Nephron (organoid): Measurements from ENCODE around the gene EFNA5.

ENCODE experiments used
- H3K27ac Mint-ChIP-seq, 3 experiments: 2 replicates each; pipeline ENCODE4 v1.8.0; 2020; ENCODE audit warnings: mixed read lengths in 3 of 3, mild to moderate bottlenecking in 2 of 3, moderate library complexity in 1 of 3
- H3K27me3 Mint-ChIP-seq: 2 replicates; pipeline ENCODE4 v1.8.0; 2021; ENCODE audit warnings: low read depth, mild to moderate bottlenecking, moderate library complexity, mixed read lengths
- H3K36me3 Mint-ChIP-seq: 2 replicates; pipeline ENCODE4 v1.8.0; 2020; ENCODE audit warnings: low read depth, mixed read lengths
- H3K4me1 Mint-ChIP-seq: 2 replicates; pipeline ENCODE4 v1.8.0; 2020; ENCODE audit warnings: mixed read lengths
- H3K4me3 Mint-ChIP-seq, 3 experiments: 2 replicates each; pipeline ENCODE4 v1.8.0; 2020; ENCODE audit warnings: mild to moderate bottlenecking in 3 of 3, mixed read lengths in 3 of 3, moderate library complexity in 2 of 3
- H3K9me3 Mint-ChIP-seq: 2 replicates; pipeline ENCODE4 v1.8.0; 2020; ENCODE audit warnings: mixed read lengths
- TF ChIP-seq, protein P1 (sequence below), 3 experiments: fragments of 200-600 bp; sonication (generic); IDR thresholded peaks; one replicate each; pipeline ENCODE4 v1.5.0; 2021; ENCODE audit warnings: antibody characterized with exemption in 3 of 3; ENCODE audit not compliant: unreplicated experiment in 3 of 3

The EFNA5 gene

GRCh38 chr5:107447587-107447986, 223.2 kb downstream of the EFNA5 start:
- H3K9me3 Mint-ChIP-seq, result peaks cover 3% of the 10 kb centered on the region
- no peak overlapping the region for H3K4me3 Mint-ChIP-seq
- peaks cover 4% of the 10 kb centered on the region for H3K36me3 Mint-ChIP-seq
- peak overlapping the region in 1 of 3 experiments; percentile 47 for H3K27ac Mint-ChIP-seq
- H3K4me1 Mint-ChIP-seq, result peaks cover 21% of the 10 kb centered on the region
- H3K27me3 Mint-ChIP-seq, result no peaks in the 10 kb centered on the region
- TF ChIP-seq, protein P1, sequence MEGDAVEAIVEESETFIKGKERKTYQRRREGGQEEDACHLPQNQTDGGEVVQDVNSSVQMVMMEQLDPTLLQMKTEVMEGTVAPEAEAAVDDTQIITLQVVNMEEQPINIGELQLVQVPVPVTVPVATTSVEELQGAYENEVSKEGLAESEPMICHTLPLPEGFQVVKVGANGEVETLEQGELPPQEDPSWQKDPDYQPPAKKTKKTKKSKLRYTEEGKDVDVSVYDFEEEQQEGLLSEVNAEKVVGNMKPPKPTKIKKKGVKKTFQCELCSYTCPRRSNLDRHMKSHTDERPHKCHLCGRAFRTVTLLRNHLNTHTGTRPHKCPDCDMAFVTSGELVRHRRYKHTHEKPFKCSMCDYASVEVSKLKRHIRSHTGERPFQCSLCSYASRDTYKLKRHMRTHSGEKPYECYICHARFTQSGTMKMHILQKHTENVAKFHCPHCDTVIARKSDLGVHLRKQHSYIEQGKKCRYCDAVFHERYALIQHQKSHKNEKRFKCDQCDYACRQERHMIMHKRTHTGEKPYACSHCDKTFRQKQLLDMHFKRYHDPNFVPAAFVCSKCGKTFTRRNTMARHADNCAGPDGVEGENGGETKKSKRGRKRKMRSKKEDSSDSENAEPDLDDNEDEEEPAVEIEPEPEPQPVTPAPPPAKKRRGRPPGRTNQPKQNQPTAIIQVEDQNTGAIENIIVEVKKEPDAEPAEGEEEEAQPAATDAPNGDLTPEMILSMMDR (IDR thresholded peaks at IDR 0.05; ENCODE audit: unreplicated experiment in 3 of 3), result no peak

- Mint-ChIP-seq H3K27ac (peak overlapping the region in 1 of 3 experiments; percentile 47), H3K4me3 (no peak overlapping the region), H3K36me3 (peaks cover 4% of the 10 kb centered on the region), H3K4me1 (peaks cover 21% of the 10 kb centered on the region), H3K27me3 (no peaks in the 10 kb centered on the region), H3K9me3 (peaks cover 3% of the 10 kb centered on the region)
- TF ChIP-seq, protein P1 (IDR thresholded peaks at IDR 0.05; ENCODE audit: unreplicated experiment in 3 of 3), result no peak
Observed at GRCh38 chr5:107446972-107447371, 223.8 kb downstream of the EFNA5 start.

DNA sequence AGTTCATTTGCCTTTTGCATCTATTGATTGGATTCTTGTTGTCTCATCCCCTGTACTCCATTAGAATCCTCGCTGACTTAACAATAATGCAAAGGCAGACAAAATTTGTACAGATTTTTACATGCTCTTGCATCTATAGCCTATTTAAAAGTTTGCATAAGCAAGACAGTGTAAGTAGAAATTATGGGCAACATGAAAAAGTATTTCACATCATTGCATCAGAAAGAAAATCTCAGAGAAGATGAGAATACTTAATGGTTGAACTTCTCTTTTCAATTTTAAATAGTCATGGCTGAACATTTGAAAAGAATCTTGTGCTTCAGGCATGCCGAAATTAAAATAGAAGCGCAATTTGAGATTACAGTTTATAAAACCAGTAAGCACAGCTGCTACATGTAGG, 226.4 kb downstream of the EFNA5 start:
- H3K27me3 Mint-ChIP-seq, result no peaks in the 10 kb centered on the region
- peaks cover 21% of the 10 kb centered on the region for H3K4me1 Mint-ChIP-seq
- H3K27ac Mint-ChIP-seq, result no peak overlapping the region
- no peak overlapping the region for H3K4me3 Mint-ChIP-seq
- TF ChIP-seq, protein P1 (IDR thresholded peaks at IDR 0.05; ENCODE audit: unreplicated experiment in 3 of 3), result no peak
- H3K36me3 Mint-ChIP-seq, result peaks cover 10% of the 10 kb centered on the region
- H3K9me3 Mint-ChIP-seq, result peaks cover 2% of the 10 kb centered on the region

DNA sequence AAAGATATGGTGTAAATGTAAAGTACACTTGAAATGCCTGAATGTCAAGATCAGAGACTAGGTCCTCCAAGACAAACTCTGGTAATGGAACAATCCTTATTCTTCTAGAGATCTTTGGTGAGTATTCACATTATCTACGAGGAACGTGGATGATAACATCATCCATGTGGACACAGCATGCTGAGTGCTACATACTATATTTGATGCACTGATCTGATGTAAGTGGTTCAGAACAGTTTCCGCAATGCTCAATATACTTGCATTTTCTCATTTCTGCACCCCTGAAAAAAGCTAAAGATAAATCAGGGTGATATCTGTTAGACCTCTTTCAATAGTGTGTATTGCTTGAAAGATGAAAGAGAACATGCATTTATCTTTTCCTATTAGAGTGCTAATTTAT, 226.8 kb downstream of the EFNA5 start:
- Mint-ChIP-seq H3K27me3 (no peaks in the 10 kb centered on the region), H3K27ac (no peak overlapping the region), H3K36me3 (peaks cover 12% of the 10 kb centered on the region), H3K4me1 (peaks cover 21% of the 10 kb centered on the region), H3K4me3 (no peak overlapping the region), H3K9me3 (peaks cover 5% of the 10 kb centered on the region)
- TF ChIP-seq, protein P1 (IDR thresholded peaks at IDR 0.05; ENCODE audit: unreplicated experiment in 3 of 3), result no peak

DNA sequence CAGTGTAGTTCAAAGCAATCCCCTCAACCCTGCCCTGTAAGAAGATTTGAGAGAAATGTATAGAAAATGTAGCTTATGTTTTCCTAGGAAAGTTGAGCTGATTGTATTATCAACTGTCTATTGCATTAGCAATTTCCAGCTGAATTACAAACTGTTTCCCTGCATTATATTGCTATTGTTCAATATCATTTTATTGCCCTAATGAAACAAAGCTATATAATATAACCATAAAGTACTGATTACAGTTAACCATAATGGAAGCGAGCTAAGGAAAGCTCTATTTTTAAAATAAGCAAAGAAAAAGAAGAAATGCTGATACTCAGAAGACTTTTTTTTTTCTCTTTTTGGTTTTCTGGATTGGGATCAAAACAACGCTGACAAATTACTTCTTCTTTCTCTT, 228.3 kb downstream of the EFNA5 start:
- H3K4me3 Mint-ChIP-seq, result no peak overlapping the region
- H3K27ac Mint-ChIP-seq, result no peak overlapping the region
- no peaks in the 10 kb centered on the region for H3K27me3 Mint-ChIP-seq
- peaks cover 5% of the 10 kb centered on the region for H3K9me3 Mint-ChIP-seq
- peaks cover 12% of the 10 kb centered on the region for H3K36me3 Mint-ChIP-seq
- TF ChIP-seq, protein P1 (IDR thresholded peaks at IDR 0.05; ENCODE audit: unreplicated experiment in 3 of 3), result no peak
- H3K4me1 Mint-ChIP-seq, result peaks cover 24% of the 10 kb centered on the region

- Mint-ChIP-seq H3K4me1 (peaks cover 40% of the 10 kb centered on the region), H3K9me3 (peaks cover 5% of the 10 kb centered on the region), H3K27ac (no peak overlapping the region), H3K36me3 (peaks cover 12% of the 10 kb centered on the region), H3K27me3 (no peaks in the 10 kb centered on the region), H3K4me3 (no peak overlapping the region)
- TF ChIP-seq, protein P1 (IDR thresholded peaks at IDR 0.05; ENCODE audit: unreplicated experiment in 3 of 3), result no peak
Observed at GRCh38 chr5:107439832-107440231, 230.9 kb downstream of the EFNA5 start.
